Activated T-helper 1 cell treated with anti-CD3 and anti-CD28 coated beads, Interleukin-12 subunit alpha, Interleukin-12 subunit beta, Interleukin-2, Interleukin-4 antibody, amounts not matched to agents 30 ng/mL and 10 ng/mL and 1 ng/mL, durations not matched to agents 14 hours and 24 hours and 36 hours (primary cell): ENCODE measurements around the gene MYL3. TPM values are rescaled to one million over a fixed set of nuclear protein-coding genes. Genes with fewer than 3 reads are reported as not detected.
"Not testable (repeated sequence)": the region's sequence is repeated elsewhere in the genome, so short reads cannot be mapped to it uniquely, and the experiment has no call there.

Experiments used
- DNase-seq: peaks from one replicate; pipeline ENCODE4 v3.0.0; 2021; ENCODE audit warnings: low spot score
- H3K27ac Mint-ChIP-seq: one replicate; pipeline ENCODE4 v1.8.0; 2021; ENCODE audit warnings: mild to moderate bottlenecking, mixed read lengths
- H3K27me3 Mint-ChIP-seq: one replicate; pipeline ENCODE4 v1.8.0; 2022; ENCODE audit warnings: mild to moderate bottlenecking, moderate library complexity, mixed read lengths; ENCODE audit not compliant: insufficient read depth
- H3K36me3 Mint-ChIP-seq: one replicate; pipeline ENCODE4 v1.8.0; 2021; ENCODE audit warnings: low read depth, mixed read lengths
- H3K4me1 Mint-ChIP-seq: one replicate; pipeline ENCODE4 v1.8.0; 2021; ENCODE audit warnings: low read depth, mixed read lengths
- H3K4me3 Mint-ChIP-seq: one replicate; pipeline ENCODE4 v1.8.0; 2021; ENCODE audit warnings: mild to moderate bottlenecking, moderate library complexity, mixed read lengths
- H3K9me3 Mint-ChIP-seq: one replicate; pipeline ENCODE4 v1.8.0; 2021; ENCODE audit warnings: mixed read lengths
- intact Hi-C: fragments of 100-400 bp; cut with micrococcal nuclease; formaldehyde crosslinking; loops from one replicate; pipeline ENCODE4 v1.15.1; 2024
- total RNA-seq: library from RNA; stranded (reverse); gene quantifications from 2 replicates; pipeline ENCODE4 v1.2.3, GENCODE V29; 2022

The MYL3 gene
- not detected in 2 replicates for total RNA-seq

- no peak within 1 kb of the TSS for H3K27ac Mint-ChIP-seq
- no peaks in the 10 kb centered on the region for H3K36me3 Mint-ChIP-seq
- no peak within 1 kb of the TSS for H3K4me3 Mint-ChIP-seq
- H3K27me3 Mint-ChIP-seq = peaks cover 6% of the 10 kb centered on the region
- no peaks in the 10 kb centered on the region for H3K4me1 Mint-ChIP-seq
- no peaks in the 10 kb centered on the region for H3K9me3 Mint-ChIP-seq
- intact Hi-C loops = no loop called here
- no peak for DNase-seq
Observed at GRCh38 chr3:46863261-46863782, at the start of gene MYL3. TSS of gene MYL3 (minus strand) at chr3:46863444. CDS start at chr3:46863390, 54 bp downstream.

DNA sequence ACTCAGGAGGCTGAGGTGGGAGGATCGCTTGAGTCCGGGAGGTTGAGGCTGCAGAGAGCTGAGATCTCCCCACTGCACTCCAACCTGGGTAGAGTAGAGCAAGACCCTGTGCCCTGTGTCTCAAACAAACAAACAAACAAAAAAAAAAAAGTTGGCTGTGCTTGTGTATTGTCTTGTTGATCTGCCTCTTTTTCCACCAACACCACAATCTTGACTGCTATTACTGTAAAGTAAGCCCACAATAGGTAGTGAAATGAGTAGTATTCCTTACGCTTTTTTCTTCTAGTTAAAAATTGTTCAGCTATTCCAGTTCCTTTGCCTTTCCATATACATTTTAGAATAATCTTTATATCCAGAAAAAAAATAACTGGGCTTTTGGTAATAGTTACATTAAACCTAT is 49.7 kb upstream of the MYL3 start:
- intact Hi-C loops = loop anchor here (1.0 to 2.0 kb wide), 2 partner anchors 46 to 368 kb away; no protein-coding TSS in a partner anchor
- Mint-ChIP-seq H3K36me3 (peaks cover 24% of the 10 kb centered on the region), H3K9me3 (peaks cover 4% of the 10 kb centered on the region), H3K27ac (no peak overlapping the region), H3K4me1 (peaks cover 36% of the 10 kb centered on the region), H3K4me3 (no peak overlapping the region), H3K27me3 (no peaks in the 10 kb centered on the region)
- DNase-seq = no peak

- H3K9me3 Mint-ChIP-seq, H3K27me3 Mint-ChIP-seq, H3K4me3 Mint-ChIP-seq, DNase-seq, H3K27ac Mint-ChIP-seq, intact Hi-C loops: not testable (repeated sequence)
- Mint-ChIP-seq H3K36me3 (peaks cover 12% of the 10 kb centered on the region), H3K4me1 (peaks cover 23% of the 10 kb centered on the region)
Observed at GRCh38 chr3:46910914-46911313, 47.7 kb upstream of the MYL3 start.

GRCh38 chr3:46910166-46910760 is 47.0 kb upstream of the MYL3 start:
- Mint-ChIP-seq H3K36me3 (peaks cover 7% of the 10 kb centered on the region), H3K4me3 (no peak overlapping the region), H3K4me1 (peaks cover 19% of the 10 kb centered on the region), H3K27me3 (no peaks in the 10 kb centered on the region), H3K27ac (no peak overlapping the region), H3K9me3 (no peaks in the 10 kb centered on the region)
- no peak for DNase-seq
- intact Hi-C loops = no loop called here

GRCh38 chr3:46909535-46910161 is 46.4 kb upstream of the MYL3 start:
- intact Hi-C loops = loop anchor here (1.0 kb wide), 2 partner anchors 43 to 204 kb away; no protein-coding TSS in a partner anchor
- DNase-seq = peak; percentile 61
- Mint-ChIP-seq H3K27me3 (no peaks in the 10 kb centered on the region), H3K9me3 (no peaks in the 10 kb centered on the region), H3K4me1 (peaks cover 15% of the 10 kb centered on the region), H3K27ac (no peak overlapping the region), H3K4me3 (no peak overlapping the region), H3K36me3 (peaks cover 5% of the 10 kb centered on the region)

DNA sequence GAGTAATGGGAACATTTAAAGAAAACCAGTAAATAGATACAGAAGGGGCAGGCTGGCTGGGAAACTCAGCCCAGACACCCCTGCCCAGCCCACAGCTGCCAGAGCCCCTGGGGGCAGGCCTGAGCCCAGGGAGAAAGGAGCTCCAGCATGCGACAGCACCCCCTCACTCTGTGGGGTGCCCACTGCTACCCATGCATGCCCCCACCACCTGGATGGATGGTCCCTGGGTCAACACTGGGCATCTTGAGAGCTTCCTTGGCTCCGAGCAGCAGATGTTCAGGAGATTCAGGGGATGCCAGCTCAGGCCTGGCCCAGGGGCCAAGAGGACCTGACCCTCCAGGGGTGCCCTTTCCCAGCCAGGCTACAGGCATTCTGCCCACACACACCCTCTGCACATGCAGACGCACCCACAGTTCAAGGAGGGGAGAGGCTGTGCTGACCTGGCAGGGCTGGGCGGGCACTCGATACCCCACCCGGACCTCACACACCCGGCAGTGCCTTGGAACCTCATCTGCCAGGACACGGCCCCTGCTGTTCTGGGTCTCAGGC is 45.8 kb upstream of the MYL3 start:
- Mint-ChIP-seq H3K27me3 (no peaks in the 10 kb centered on the region), H3K36me3 (peaks cover 5% of the 10 kb centered on the region), H3K4me1 (peaks cover 14% of the 10 kb centered on the region), H3K9me3 (no peaks in the 10 kb centered on the region), H3K4me3 (no peak overlapping the region), H3K27ac (no peak overlapping the region)
- intact Hi-C loops = loop anchor here (1.0 kb wide), 2 partner anchors 43 to 204 kb away; no protein-coding TSS in a partner anchor
- DNase-seq = no peak

DNA sequence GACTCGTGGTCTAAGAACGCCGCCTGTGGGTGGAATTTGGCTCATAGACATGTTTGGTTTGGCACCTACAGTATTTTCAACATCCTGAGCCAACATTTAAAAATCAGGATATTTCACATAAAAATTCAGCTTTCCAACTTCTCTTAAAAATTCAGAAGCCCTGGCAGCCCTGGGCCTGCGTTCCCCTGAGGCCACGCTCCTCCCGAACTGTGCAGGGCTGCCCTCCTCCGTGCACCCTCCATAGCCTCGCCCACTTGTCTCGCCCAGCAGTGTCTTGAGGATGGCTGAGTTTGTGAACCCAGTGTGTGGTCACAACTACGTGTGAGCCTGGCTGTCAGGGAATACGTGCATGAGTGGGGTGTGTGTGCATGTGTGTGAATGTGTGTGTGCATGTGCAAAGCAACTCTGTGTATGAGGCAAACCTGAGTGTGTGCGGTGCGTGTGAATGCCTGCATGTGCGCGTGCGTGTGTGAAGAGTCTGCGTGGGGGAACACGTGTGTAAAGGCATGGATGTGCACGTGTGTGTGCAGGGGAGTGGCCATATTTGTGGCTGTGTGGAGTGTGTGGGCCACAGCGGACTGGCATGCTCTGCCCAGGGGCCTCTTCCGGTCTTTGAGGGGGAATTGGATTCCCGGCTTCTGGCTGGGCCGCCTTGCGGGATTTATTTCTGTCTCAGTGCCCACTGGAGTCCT is 45.2 kb upstream of the MYL3 start:
- Mint-ChIP-seq H3K27me3 (no peaks in the 10 kb centered on the region), H3K27ac (no peak overlapping the region), H3K4me3 (no peak overlapping the region), H3K9me3 (no peaks in the 10 kb centered on the region), H3K4me1 (peaks cover 8% of the 10 kb centered on the region), H3K36me3 (peaks cover 5% of the 10 kb centered on the region)
- no peak for DNase-seq
- intact Hi-C loops = no loop called here

GRCh38 chr3:46907960-46908293 is 44.7 kb upstream of the MYL3 start:
- Mint-ChIP-seq H3K9me3 (no peaks in the 10 kb centered on the region), H3K36me3 (peaks cover 3% of the 10 kb centered on the region), H3K27ac (no peak overlapping the region), H3K27me3 (no peaks in the 10 kb centered on the region), H3K4me3 (no peak overlapping the region), H3K4me1 (peaks cover 3% of the 10 kb centered on the region)
- no peak for DNase-seq
- intact Hi-C loops = no loop called here

DNA sequence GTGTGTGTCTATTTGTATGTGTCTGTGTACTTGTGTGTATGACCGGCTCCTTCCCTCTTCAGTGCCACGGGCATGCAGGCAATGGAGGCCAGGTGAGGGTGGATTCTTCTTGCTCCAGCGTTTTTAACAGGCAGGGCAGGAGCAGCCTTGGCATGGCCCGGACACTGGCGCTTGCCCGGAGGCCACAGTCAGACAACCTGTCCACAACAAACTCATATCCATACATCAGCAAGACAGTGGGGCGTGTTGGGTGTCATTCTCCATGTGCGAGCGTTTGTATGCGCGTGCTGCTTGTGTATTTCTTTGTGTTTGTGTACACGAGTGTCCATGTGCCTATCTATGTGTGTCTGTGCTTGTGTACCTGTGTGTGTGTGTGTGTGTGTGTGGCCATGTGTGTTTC is 44.0 kb upstream of the MYL3 start:
- no peak for DNase-seq
- no peaks in the 10 kb centered on the region for H3K4me1 Mint-ChIP-seq
- peaks cover 1% of the 10 kb centered on the region for H3K36me3 Mint-ChIP-seq
- no peaks in the 10 kb centered on the region for H3K9me3 Mint-ChIP-seq
- intact Hi-C loops = no loop called here
- no peaks in the 10 kb centered on the region for H3K27me3 Mint-ChIP-seq
- no peak overlapping the region for H3K4me3 Mint-ChIP-seq
- H3K27ac Mint-ChIP-seq = no peak overlapping the region

GRCh38 chr3:46906471-46907058 is 43.3 kb upstream of the MYL3 start:
- no peaks in the 10 kb centered on the region for H3K4me1 Mint-ChIP-seq
- no peaks in the 10 kb centered on the region for H3K27me3 Mint-ChIP-seq
- intact Hi-C loops = no loop called here
- H3K9me3 Mint-ChIP-seq = no peaks in the 10 kb centered on the region
- H3K36me3 Mint-ChIP-seq = no peaks in the 10 kb centered on the region
- DNase-seq = no peak
- no peak overlapping the region for H3K27ac Mint-ChIP-seq
- H3K4me3 Mint-ChIP-seq = no peak overlapping the region

- DNase-seq = no peak
- Mint-ChIP-seq H3K27me3 (no peaks in the 10 kb centered on the region), H3K9me3 (no peaks in the 10 kb centered on the region), H3K4me3 (no peak overlapping the region), H3K27ac (no peak overlapping the region), H3K4me1 (no peaks in the 10 kb centered on the region), H3K36me3 (no peaks in the 10 kb centered on the region)
- intact Hi-C loops = no loop called here
Observed at GRCh38 chr3:46905661-46906451, 42.6 kb upstream of the MYL3 start.

DNA sequence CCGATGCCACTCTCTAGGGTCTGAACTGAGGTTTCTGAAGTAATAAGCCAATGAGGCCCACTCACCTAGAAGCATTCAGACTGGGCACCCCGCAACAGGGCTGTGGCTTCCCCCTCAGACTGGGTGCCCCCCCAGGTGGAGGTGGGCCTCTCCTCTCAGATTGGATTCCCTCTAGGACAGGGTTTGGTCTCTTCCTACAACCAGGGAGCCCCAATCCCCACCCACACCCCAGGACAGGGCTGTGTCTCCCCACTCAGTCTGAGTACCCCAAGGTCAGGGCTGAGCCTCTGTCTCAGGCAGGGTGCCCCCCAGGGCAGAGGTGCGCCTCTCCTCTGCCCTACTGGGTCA is 41.9 kb upstream of the MYL3 start:
- H3K9me3 Mint-ChIP-seq = no peaks in the 10 kb centered on the region
- intact Hi-C loops = no loop called here
- no peaks in the 10 kb centered on the region for H3K36me3 Mint-ChIP-seq
- DNase-seq = no peak
- H3K4me1 Mint-ChIP-seq = no peaks in the 10 kb centered on the region
- no peak overlapping the region for H3K4me3 Mint-ChIP-seq
- peaks cover 4% of the 10 kb centered on the region for H3K27me3 Mint-ChIP-seq
- no peak overlapping the region for H3K27ac Mint-ChIP-seq
